ENCODE results near the gene PTPRT. TPM values are rescaled to one million over a fixed set of nuclear protein-coding genes. Genes with fewer than 3 reads are reported as not detected.

Gene PTPRT
- total RNA-seq, 2 experiments from 2014 or later = not detected

DNA sequence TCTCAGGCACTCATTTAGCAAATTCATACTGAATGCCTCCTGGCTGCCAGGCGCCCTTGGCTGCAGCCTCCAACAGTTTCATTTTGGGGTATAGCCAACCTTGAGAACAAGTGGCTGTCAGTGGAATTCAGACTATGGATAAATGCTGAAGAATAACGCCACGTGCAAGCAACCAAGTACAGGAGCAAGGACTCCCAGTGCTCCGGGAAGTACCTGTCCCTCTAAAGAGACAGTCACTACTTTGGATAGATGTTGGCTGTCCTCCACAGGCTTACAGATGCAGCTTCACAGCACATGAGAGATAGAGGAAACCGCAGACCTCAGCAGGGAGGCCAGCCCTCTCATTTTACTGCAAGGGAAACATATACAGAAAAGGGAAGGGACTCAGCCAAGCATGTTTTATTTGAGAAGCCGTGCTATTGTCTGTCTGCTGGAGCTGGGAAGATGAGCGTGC is 658.2 kb downstream of the PTPRT start:
- intact Hi-C loops (cut with micrococcal nuclease) = no loop called here
- no peak for DNase-seq
- TF ChIP-seq CTCF (IDR thresholded peaks at IDR 0.05) = no peak
- H3K4me3 Mint-ChIP-seq = no peak overlapping the region
- CTCF ChIA-PET = no interaction called here
- peaks cover 2% of the 10 kb centered on the region for H3K27me3 Mint-ChIP-seq
- no peaks in the 10 kb centered on the region for H3K4me1 Mint-ChIP-seq (ENCODE audit: low read depth)
- H3K36me3 Mint-ChIP-seq (ENCODE audit: low read depth) = no peaks in the 10 kb centered on the region
- POLR2A ChIA-PET = no interaction called here
- peaks cover 3% of the 10 kb centered on the region for H3K9me3 Mint-ChIP-seq
- no peak for ATAC-seq
- H3K27ac Mint-ChIP-seq = no peak overlapping the region

- ChIA-PET CTCF (interaction anchor here (1.5 kb wide), 1 partner anchor 22 kb away, joined by 3 read pairs; no protein-coding TSS in a partner anchor), POLR2A (no interaction called here)
- Mint-ChIP-seq H3K9me3 (peaks cover 3% of the 10 kb centered on the region), H3K27me3 (peaks cover 2% of the 10 kb centered on the region), H3K4me3 (no peak overlapping the region), H3K27ac (no peak overlapping the region), H3K4me1 (ENCODE audit: low read depth) (no peaks in the 10 kb centered on the region), H3K36me3 (ENCODE audit: low read depth) (no peaks in the 10 kb centered on the region)
- DNase-seq = peak; percentile 8
- no peak for ATAC-seq
- peak; percentile 47 for TF ChIP-seq CTCF (IDR thresholded peaks at IDR 0.05)
- intact Hi-C loops (cut with micrococcal nuclease) = no loop called here
Measured at GRCh38 chr20:42530855-42531448, 658.8 kb downstream of the PTPRT start.

GRCh38 chr20:42530191-42530590 is 659.5 kb downstream of the PTPRT start:
- CTCF ChIA-PET = interaction anchor here (1.5 kb wide), 1 partner anchor 21 kb away, joined by 3 read pairs; no protein-coding TSS in a partner anchor
- Mint-ChIP-seq H3K4me3 (no peak overlapping the region), H3K9me3 (peaks cover 3% of the 10 kb centered on the region), H3K27me3 (peaks cover 2% of the 10 kb centered on the region), H3K27ac (no peak overlapping the region), H3K36me3 (ENCODE audit: low read depth) (no peaks in the 10 kb centered on the region), H3K4me1 (ENCODE audit: low read depth) (no peaks in the 10 kb centered on the region)
- ATAC-seq = no peak
- POLR2A ChIA-PET = no interaction called here
- intact Hi-C loops (cut with micrococcal nuclease) = no loop called here
- no peak for TF ChIP-seq CTCF (IDR thresholded peaks at IDR 0.05)
- DNase-seq = no peak

GRCh38 chr20:42524058-42524457 is 665.6 kb downstream of the PTPRT start:
- ChIA-PET POLR2A (no interaction called here), CTCF (no interaction called here)
- intact Hi-C loops (cut with micrococcal nuclease) = no loop called here
- H3K9me3 Mint-ChIP-seq = no peaks in the 10 kb centered on the region
- no peak overlapping the region for H3K4me3 Mint-ChIP-seq
- ATAC-seq (no peak), DNase-seq (no peak)
- no peak overlapping the region for H3K27ac Mint-ChIP-seq
- TF ChIP-seq CTCF (IDR thresholded peaks at IDR 0.05) = no peak
- H3K27me3 Mint-ChIP-seq = peaks cover under 1% of the 10 kb centered on the region
- no peaks in the 10 kb centered on the region for H3K36me3 Mint-ChIP-seq (ENCODE audit: low read depth)
- H3K4me1 Mint-ChIP-seq (ENCODE audit: low read depth) = no peaks in the 10 kb centered on the region

GRCh38 chr20:42516692-42517091 is 673.0 kb downstream of the PTPRT start:
- TF ChIP-seq CTCF (IDR thresholded peaks at IDR 0.05) = no peak
- POLR2A ChIA-PET = no interaction called here
- intact Hi-C loops (cut with micrococcal nuclease) = no loop called here
- ATAC-seq (no peak), DNase-seq (no peak)
- H3K27me3 Mint-ChIP-seq = no peaks in the 10 kb centered on the region
- CTCF ChIA-PET = no interaction called here
- no peak overlapping the region for H3K4me3 Mint-ChIP-seq
- H3K9me3 Mint-ChIP-seq = peaks cover 1% of the 10 kb centered on the region
- no peaks in the 10 kb centered on the region for H3K36me3 Mint-ChIP-seq (ENCODE audit: low read depth)
- no peaks in the 10 kb centered on the region for H3K4me1 Mint-ChIP-seq (ENCODE audit: low read depth)
- no peak overlapping the region for H3K27ac Mint-ChIP-seq

Measured in activated CD8-positive, alpha-beta T cell treated with anti-CD3 and anti-CD28 coated beads for 36 hours (primary cell).